ENCODE measurements around the gene LRRC75A. TPM values are rescaled to one million over a fixed set of nuclear protein-coding genes. Genes with fewer than 3 reads are reported as not detected.

LRRC75A gene
- total and polyA plus RNA-seq, 2 donors (not counting 3 experiments of a cell fraction or from before 2014, with no cell fraction given), result 3.7 to 6.1 TPM

- FAIRE-seq (no peak), DNase-seq (ENCODE audit: low read depth, low spot score) (no peak)
- dilution Hi-C loops (cut with MboI; ENCODE audit: extremely low pct_ligation_motif_present, low sequenced_read_pairs) (no loop called here), intact Hi-C loops (cut with micrococcal nuclease) (no loop called here)
- H4K20me1 ChIP-seq (replicated peaks; ENCODE audit: control insufficient read depth, extremely low read depth, insufficient read depth, low read length), result peaks cover 11% of the 10 kb centered on the region
- H3K9me3 ChIP-seq (replicated peaks; ENCODE audit: control insufficient read depth, insufficient read depth, low read length), result no peaks in the 10 kb centered on the region
- CTCF ChIA-PET, result interaction anchor here (1.4 to 6.7 kb wide), 4 partner anchors 9 to 80 kb away, joined by 3 to 33 read pairs (median 16); partner anchors contain the start of gene UBB
- peaks cover 31% of the 10 kb centered on the region for H3K4me1 ChIP-seq (ENCODE audit: control insufficient read depth, extremely low read depth, insufficient read depth, low read length)
- no TSS peak for BruUV-seq (replicated peaks)
- H3K27ac ChIP-seq (ENCODE audit: insufficient read depth, low read depth, low read length), result no peak overlapping the region
- H3K79me2 ChIP-seq (ENCODE audit: control insufficient read depth, insufficient read depth, low read length), result peaks cover 48% of the 10 kb centered on the region
- H3K9me1 ChIP-seq (replicated peaks; ENCODE audit: control insufficient read depth, extremely low read depth, insufficient read depth, low read length), result no peaks in the 10 kb centered on the region
- H3K4me3 ChIP-seq (replicated peaks in 1 of 3; ENCODE audit: insufficient read depth in 1 of 3, low read depth in 1 of 3, low read length in 3 of 3), result no peak overlapping the region
- TF ChIP-seq POLR2AphosphoS5 (IDR thresholded peaks at IDR 0.05; ENCODE audit: insufficient read depth, low read depth, low read length) (peak; percentile 59), MAX (IDR thresholded peaks at IDR 0.05; ENCODE audit: insufficient read depth, insufficient read length) (no peak), FOS (IDR thresholded peaks at IDR 0.05; ENCODE audit: borderline replicate concordance, insufficient read depth, low read length) (no peak), JUN (IDR thresholded peaks at IDR 0.05; ENCODE audit: borderline replicate concordance, insufficient read depth, insufficient read length, low read depth) (no peak), EZH2 (IDR thresholded peaks at IDR 0.05; ENCODE audit: borderline replicate concordance, low read depth, low read length, severe bottlenecking) (no peak), GATA2 (IDR thresholded peaks at IDR 0.05; ENCODE audit: insufficient read depth, insufficient read length, low read depth, low read length) (no peak), CTCF (IDR thresholded peaks at IDR 0.05; ENCODE audit: extremely low read depth in 1 of 2, insufficient read depth in 1 of 2, low read depth in 1 of 2, low read length in 2 of 2) (no peak), MYC (IDR thresholded peaks at IDR 0.05; ENCODE audit: low read depth, low read length) (no peak), POLR2A (IDR thresholded peaks at IDR 0.05; ENCODE audit: low read depth, low read length) (peak; percentile 5)
- no peak overlapping the region for H3K4me2 ChIP-seq (ENCODE audit: insufficient read depth, low read length)
- no peaks in the 10 kb centered on the region for H3K27me3 ChIP-seq (ENCODE audit: control insufficient read depth in 2 of 2, insufficient read depth in 2 of 2, low read length in 2 of 2)
- POLR2A ChIA-PET, result interaction anchor here (0.6 to 1.2 kb wide), 2 partner anchors 9 to 63 kb away, joined by 3 to 7 read pairs; partner anchors contain the start of gene UBB
- H2AFZ ChIP-seq (ENCODE audit: low read depth, low read length), result no peak overlapping the region
- H3K36me3 ChIP-seq (ENCODE audit: control insufficient read depth in 2 of 2, extremely low read depth in 1 of 2, insufficient read depth in 2 of 2, low read length in 2 of 2), result peaks cover 32 to 55% of the 10 kb centered on the region in 2 experiments
- H3K9ac ChIP-seq (replicated peaks; ENCODE audit: extremely low read depth, insufficient read depth, low read length), result no peak overlapping the region
Measured at GRCh38 chr17:16443511-16444257, 48.3 kb downstream of the LRRC75A start.

Data from endothelial cell of umbilical vein (primary cell).